Glutamatergic neuron (in vitro differentiated cells): ENCODE results near the gene VCAN. TPM values are rescaled to one million over a fixed set of nuclear protein-coding genes. Genes with fewer than 3 reads are reported as not detected.

Experiments used
- DNase-seq: peaks from one replicate; pipeline ENCODE4 v3.0.0; 2022
- H3K27ac Mint-ChIP-seq: one replicate; pipeline ENCODE4 v1.8.0; 2020; ENCODE audit warnings: mild to moderate bottlenecking, mixed read lengths, inconsistent platforms; ENCODE audit not compliant: unreplicated experiment
- H3K27me3 Mint-ChIP-seq: one replicate; pipeline ENCODE4 v1.8.0; 2020; ENCODE audit warnings: mild to moderate bottlenecking, moderate library complexity, mixed read lengths, inconsistent platforms; ENCODE audit not compliant: unreplicated experiment
- H3K36me3 Mint-ChIP-seq: one replicate; pipeline ENCODE4 v1.8.0; 2020; ENCODE audit warnings: mild to moderate bottlenecking, mixed read lengths, inconsistent platforms; ENCODE audit not compliant: unreplicated experiment
- H3K4me1 Mint-ChIP-seq: one replicate; pipeline ENCODE4 v1.8.0; 2020; ENCODE audit warnings: mild to moderate bottlenecking, low read depth, mixed read lengths, inconsistent platforms; ENCODE audit not compliant: unreplicated experiment
- H3K4me3 Mint-ChIP-seq: one replicate; pipeline ENCODE4 v1.8.0; 2020; ENCODE audit warnings: mild to moderate bottlenecking, mixed read lengths, inconsistent platforms; ENCODE audit not compliant: unreplicated experiment
- H3K9me3 Mint-ChIP-seq: one replicate; pipeline ENCODE4 v1.8.0; 2020; ENCODE audit warnings: mild to moderate bottlenecking, moderate library complexity, mixed read lengths, inconsistent platforms; ENCODE audit not compliant: unreplicated experiment
- CTCF ChIP-seq: fragments of 200-600 bp; sonication (generic); IDR thresholded peaks from one replicate; pipeline ENCODE4 v1.5.0; 2021; ENCODE audit not compliant: partially characterized antibody, unreplicated experiment
- total RNA-seq: library from RNA; stranded (reverse); fragmentation: NEBNext Ultra II Directional; extraction: Animal tissue kit (Norgen Biotek cat#: 25700); gene quantifications from one replicate; pipeline ENCODE4 v1.2.1, GENCODE V29; 2021; ENCODE audit not compliant: unreplicated experiment

The VCAN gene
- total RNA-seq, 1 donor from 2014 or later, result 152 TPM

DNA sequence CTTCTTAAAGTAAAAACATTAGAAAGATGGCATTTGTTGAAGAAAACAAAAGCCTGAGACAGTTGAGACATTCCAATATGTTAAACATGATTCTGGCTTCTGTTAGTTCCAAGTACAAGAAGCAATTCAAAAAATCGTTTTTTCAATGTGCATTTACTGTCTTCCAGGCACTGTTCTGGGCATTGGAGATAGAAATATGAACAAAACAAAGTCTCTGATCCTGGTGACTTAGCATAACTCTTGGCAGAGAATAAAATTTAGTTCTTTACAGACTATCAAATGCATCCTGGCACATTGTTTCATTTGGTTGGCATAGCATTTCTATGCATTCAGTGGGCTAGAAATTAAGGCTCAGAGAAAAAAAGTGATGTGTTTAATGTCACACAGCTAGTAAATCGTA, 77.5 kb downstream of the VCAN start:
- no peak for TF ChIP-seq CTCF
- no peaks in the 10 kb centered on the region for H3K4me1 Mint-ChIP-seq
- DNase-seq, result no peak
- no peaks in the 10 kb centered on the region for H3K27me3 Mint-ChIP-seq
- H3K36me3 Mint-ChIP-seq, result no peaks in the 10 kb centered on the region
- H3K9me3 Mint-ChIP-seq, result no peaks in the 10 kb centered on the region
- no peak overlapping the region for H3K4me3 Mint-ChIP-seq
- H3K27ac Mint-ChIP-seq, result no peak overlapping the region

DNA sequence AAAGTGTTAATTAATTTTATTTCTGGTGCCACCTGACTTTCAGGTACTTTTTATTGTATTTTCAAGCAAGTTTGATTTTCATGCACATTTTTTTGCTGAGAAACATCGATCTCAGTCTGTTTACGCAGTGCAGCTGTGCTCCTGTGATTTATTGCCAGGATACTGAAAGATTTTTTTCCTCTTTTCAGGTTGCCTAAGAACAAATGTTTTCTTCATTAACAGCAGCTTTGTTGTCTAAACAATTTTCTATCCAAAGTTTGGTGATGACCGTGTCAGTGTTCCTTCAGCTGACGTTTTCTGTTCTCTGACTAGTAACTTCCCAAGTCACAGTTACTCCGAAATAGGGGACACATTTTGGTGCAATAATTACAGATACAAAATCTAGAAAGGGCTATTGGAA, 78.1 kb downstream of the VCAN start:
- Mint-ChIP-seq H3K36me3 (no peaks in the 10 kb centered on the region), H3K4me3 (no peak overlapping the region), H3K4me1 (no peaks in the 10 kb centered on the region), H3K27me3 (no peaks in the 10 kb centered on the region), H3K9me3 (no peaks in the 10 kb centered on the region), H3K27ac (no peak overlapping the region)
- DNase-seq, result no peak
- no peak for TF ChIP-seq CTCF

- no peaks in the 10 kb centered on the region for H3K36me3 Mint-ChIP-seq
- no peak overlapping the region for H3K27ac Mint-ChIP-seq
- no peak for TF ChIP-seq CTCF
- no peak overlapping the region for H3K4me3 Mint-ChIP-seq
- no peaks in the 10 kb centered on the region for H3K4me1 Mint-ChIP-seq
- H3K27me3 Mint-ChIP-seq, result no peaks in the 10 kb centered on the region
- no peaks in the 10 kb centered on the region for H3K9me3 Mint-ChIP-seq
- DNase-seq, result no peak
These were observed 80.3 kb downstream of the VCAN start for GRCh38 chr5:83551821-83552220.

DNA sequence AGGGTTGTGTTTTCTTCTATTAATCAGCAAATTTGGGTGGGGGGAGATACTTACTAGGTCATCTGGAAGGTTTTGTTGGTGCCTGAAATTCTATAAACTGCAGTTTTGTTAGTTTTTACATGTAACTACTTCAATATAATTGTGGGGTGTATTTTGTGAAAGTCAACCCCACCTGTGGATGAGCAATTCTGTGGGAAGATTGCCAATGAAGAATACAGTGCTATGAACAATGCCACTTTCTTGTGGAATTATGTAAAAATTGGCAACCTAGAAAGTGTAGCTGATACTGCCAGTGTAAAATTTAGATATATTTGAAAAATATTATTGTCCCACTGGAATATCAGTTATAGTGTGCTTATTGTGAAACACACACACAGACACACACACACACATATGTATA, 80.7 kb downstream of the VCAN start:
- Mint-ChIP-seq H3K27ac (no peak overlapping the region), H3K27me3 (no peaks in the 10 kb centered on the region), H3K9me3 (no peaks in the 10 kb centered on the region), H3K36me3 (no peaks in the 10 kb centered on the region), H3K4me3 (no peak overlapping the region), H3K4me1 (no peaks in the 10 kb centered on the region)
- no peak for TF ChIP-seq CTCF
- no peak for DNase-seq

DNA sequence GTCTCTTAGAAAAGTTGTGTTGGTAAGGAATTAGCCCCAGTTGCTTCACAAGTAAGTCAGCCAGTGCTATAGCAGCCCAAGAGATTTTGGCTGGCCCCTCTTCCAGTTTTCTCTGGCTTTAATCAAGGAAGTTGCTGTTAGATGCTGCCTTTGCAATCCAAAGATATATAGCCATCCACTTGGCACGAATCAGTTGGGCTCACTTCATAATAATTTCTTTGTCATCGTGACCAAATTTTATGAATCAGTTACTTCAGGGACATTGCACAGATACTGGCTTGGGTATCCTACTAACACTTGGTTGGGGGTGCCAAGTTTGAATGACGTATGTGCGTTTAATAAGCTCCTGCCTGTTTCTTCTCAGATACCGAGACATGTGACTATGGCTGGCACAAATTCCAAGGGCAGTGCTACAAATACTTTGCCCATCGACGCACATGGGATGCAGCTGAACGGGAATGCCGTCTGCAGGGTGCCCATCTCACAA, 81.5 kb downstream of the VCAN start:
- Mint-ChIP-seq H3K4me3 (no peak overlapping the region), H3K27me3 (no peaks in the 10 kb centered on the region), H3K4me1 (no peaks in the 10 kb centered on the region), H3K36me3 (no peaks in the 10 kb centered on the region), H3K27ac (no peak overlapping the region), H3K9me3 (no peaks in the 10 kb centered on the region)
- DNase-seq, result no peak
- no peak for TF ChIP-seq CTCF
